Neural cell (in vitro differentiated cells): ENCODE measurements around the gene PRODH2.

Experiments used
- EP300 ChIP-seq: fragments of 450-650 bp; conservative IDR thresholded peaks from 2 replicates; pipeline ENCODE4 v1.6.1; 2014; ENCODE audit warnings: antibody characterized with exemption, mild to moderate bottlenecking, moderate library complexity; ENCODE audit not compliant: poor library complexity, severe bottlenecking
- EZH2 ChIP-seq: fragments of 200-600, 300-800 bp; shearing (Covaris generic), sonication (generic); IDR thresholded peaks from 2 replicates; pipeline ENCODE4 v1.6.1; 2014; ENCODE audit warnings: antibody characterized with exemption, low read length, borderline replicate concordance, mild to moderate bottlenecking; ENCODE audit not compliant: insufficient read depth, poor library complexity, severe bottlenecking
- MXI1 ChIP-seq: fragments of 450-650 bp; conservative IDR thresholded peaks from 2 replicates; pipeline ENCODE4 v1.6.1; 2014; ENCODE audit warnings: antibody characterized with exemption, mild to moderate bottlenecking; ENCODE audit not compliant: poor library complexity, severe bottlenecking
- POLR2AphosphoS5 ChIP-seq: IDR thresholded peaks from 2 replicates; pipeline ENCODE4 v1.6.1; 2012
- RAD21 ChIP-seq: fragments of 450-650 bp; conservative IDR thresholded peaks from 2 replicates; pipeline ENCODE4 v1.6.1; 2014; ENCODE audit warnings: antibody characterized with exemption, mild to moderate bottlenecking, moderate library complexity
- SMC3 ChIP-seq: fragments of 450-650 bp; conservative IDR thresholded peaks from 2 replicates; pipeline ENCODE4 v1.6.1; 2014; ENCODE audit warnings: antibody characterized with exemption, mild to moderate bottlenecking, moderate library complexity; ENCODE audit not compliant: poor library complexity
- TAF1 ChIP-seq: IDR thresholded peaks from 2 replicates; pipeline ENCODE4 v1.6.1; 2012; ENCODE audit warnings: low read depth
- TF ChIP-seq, protein P1 (sequence below): fragments of 450-650 bp; IDR thresholded peaks from 2 replicates; pipeline ENCODE4 v1.5.1; 2014; ENCODE audit warnings: antibody characterized with exemption, mild to moderate bottlenecking, moderate library complexity; ENCODE audit not compliant: poor library complexity, severe bottlenecking

DNA sequence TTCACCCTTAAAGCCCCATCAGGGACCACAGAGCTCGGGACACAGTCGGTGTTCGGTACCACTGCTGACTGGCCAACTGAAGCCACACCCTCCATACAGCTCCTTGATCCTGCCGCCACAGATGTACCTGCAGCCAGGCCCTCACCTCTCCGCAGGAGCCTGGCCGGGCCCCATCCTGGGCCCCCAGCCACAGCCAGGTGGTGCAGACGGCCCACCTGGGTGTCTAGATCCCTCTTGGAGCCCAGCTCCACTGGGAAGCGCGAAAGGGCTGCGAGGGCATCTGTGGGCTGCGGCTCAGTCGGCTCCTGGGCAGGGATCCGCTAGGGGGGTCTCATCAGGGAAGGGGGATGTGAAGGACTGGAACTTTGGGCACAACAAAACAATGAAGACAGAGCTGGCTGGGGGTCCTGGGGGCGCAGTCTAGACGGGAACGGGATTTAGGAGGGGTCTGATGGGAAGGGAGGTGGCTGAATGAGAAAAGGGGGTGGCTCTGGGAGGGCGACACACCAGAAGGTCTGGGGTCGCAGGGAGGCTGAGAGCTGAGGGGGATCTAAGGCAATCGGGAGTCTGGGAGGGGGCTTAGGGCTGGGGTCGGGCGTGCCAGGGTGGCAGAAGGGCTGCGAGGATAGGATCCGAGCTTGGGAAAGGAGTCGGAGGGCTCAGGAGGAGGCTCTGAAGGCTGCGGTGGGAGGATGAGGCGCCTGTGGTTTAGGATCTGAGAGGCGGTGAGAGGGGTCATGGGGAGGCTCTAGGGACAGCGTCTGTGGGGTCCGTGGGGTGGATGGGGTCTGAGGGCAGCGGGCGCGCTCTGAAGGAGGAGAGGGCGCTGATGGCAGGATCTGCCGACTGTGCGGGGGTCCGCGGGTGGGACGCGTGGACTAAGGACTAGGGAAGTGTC, 15.8 kb downstream of the PRODH2 start:
- TF ChIP-seq EZH2 (no peak), POLR2AphosphoS5 (no peak), EP300 (no peak), RAD21 (no peak), TAF1 (no peak), SMC3 (no peak), MXI1 (no peak)
- TF ChIP-seq, protein P1, sequence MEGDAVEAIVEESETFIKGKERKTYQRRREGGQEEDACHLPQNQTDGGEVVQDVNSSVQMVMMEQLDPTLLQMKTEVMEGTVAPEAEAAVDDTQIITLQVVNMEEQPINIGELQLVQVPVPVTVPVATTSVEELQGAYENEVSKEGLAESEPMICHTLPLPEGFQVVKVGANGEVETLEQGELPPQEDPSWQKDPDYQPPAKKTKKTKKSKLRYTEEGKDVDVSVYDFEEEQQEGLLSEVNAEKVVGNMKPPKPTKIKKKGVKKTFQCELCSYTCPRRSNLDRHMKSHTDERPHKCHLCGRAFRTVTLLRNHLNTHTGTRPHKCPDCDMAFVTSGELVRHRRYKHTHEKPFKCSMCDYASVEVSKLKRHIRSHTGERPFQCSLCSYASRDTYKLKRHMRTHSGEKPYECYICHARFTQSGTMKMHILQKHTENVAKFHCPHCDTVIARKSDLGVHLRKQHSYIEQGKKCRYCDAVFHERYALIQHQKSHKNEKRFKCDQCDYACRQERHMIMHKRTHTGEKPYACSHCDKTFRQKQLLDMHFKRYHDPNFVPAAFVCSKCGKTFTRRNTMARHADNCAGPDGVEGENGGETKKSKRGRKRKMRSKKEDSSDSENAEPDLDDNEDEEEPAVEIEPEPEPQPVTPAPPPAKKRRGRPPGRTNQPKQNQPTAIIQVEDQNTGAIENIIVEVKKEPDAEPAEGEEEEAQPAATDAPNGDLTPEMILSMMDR, result no peak
